GM12872 (cell line): Measurements from ENCODE around the gene THRSP.

Experiments used
- CTCF ChIP-seq: IDR thresholded peaks from 3 replicates; pipeline ENCODE4 v1.5.1; 2011; ENCODE audit warnings: low read depth, mild to moderate bottlenecking, low read length, moderate library complexity; ENCODE audit not compliant: insufficient read depth

Gene THRSP

GRCh38 chr11:78081583-78081982 is 17.9 kb downstream of the THRSP start:
- no peak for TF ChIP-seq CTCF

GRCh38 chr11:78082146-78082545 is 18.5 kb downstream of the THRSP start:
- no peak for TF ChIP-seq CTCF

- no peak for TF ChIP-seq CTCF
Measured at GRCh38 chr11:78083021-78083420, 19.4 kb downstream of the THRSP start.

GRCh38 chr11:78085972-78086371 is 22.3 kb downstream of the THRSP start:
- no peak for TF ChIP-seq CTCF

GRCh38 chr11:78094250-78094649 is 30.6 kb downstream of the THRSP start:
- no peak for TF ChIP-seq CTCF

GRCh38 chr11:78097666-78098385 is 34.2 kb downstream of the THRSP start:
- TF ChIP-seq CTCF = no peak

- TF ChIP-seq CTCF = no peak
Measured at GRCh38 chr11:78099666-78100065, 36.0 kb downstream of the THRSP start.
